Measurements from ENCODE around the gene ABCA13. TPM values are rescaled to one million over a fixed set of nuclear protein-coding genes. Genes with fewer than 3 reads are reported as not detected.
A peak's percentile ranks its signal among the peaks of the same experiment; 100 is the strongest.

Gene ABCA13
- total and polyA plus RNA-seq, 2 of the 4 experiments (the other 2 are of a cell fraction), result under 0.01 to 0.07 TPM

GRCh38 chr7:48154792-48155413 is 16.4 kb upstream of the ABCA13 start (continued):
- TF ChIP-seq BHLHE40 (IDR thresholded peaks at IDR 0.05; ENCODE audit: low read depth, low read length), result no peak

- TF ChIP-seq SMC3 (IDR thresholded peaks at IDR 0.05; ENCODE audit: low read depth, low read length) (no peak), POLR2A (IDR thresholded peaks at IDR 0.05; ENCODE audit: low read depth, low read length) (no peak), FOS (IDR thresholded peaks at IDR 0.05; ENCODE audit: low read depth, low read length) (no peak), CTCF (conservative IDR thresholded peaks at IDR 0.05; ENCODE audit: low read depth, low read length) (no peak), RFX5 (IDR thresholded peaks at IDR 0.05; ENCODE audit: low read depth, low read length) (no peak), MXI1 (IDR thresholded peaks at IDR 0.05; ENCODE audit: borderline replicate concordance, low read depth, low read length) (no peak), RCOR1 (IDR thresholded peaks at IDR 0.05; ENCODE audit: insufficient replicate concordance, low read length) (no peak)
- H3K9ac ChIP-seq (ENCODE audit: low read depth, low read length), result no peak overlapping the region
- in situ Hi-C loops (cut with MboI; ENCODE audit: low sequenced_read_pairs), result no loop called here
- peak overlapping the region; percentile 84 for H2BK120ac ChIP-seq (ENCODE audit: low read depth, low read length)
- H3K4me1 ChIP-seq (ENCODE audit: control insufficient read depth, insufficient read depth, low read length), result peaks cover 3% of the 10 kb centered on the region; the same call in 1 of the 2 replicates
- CTCF ChIA-PET, result interaction anchor here (1.6 kb wide), 2 partner anchors 167 to 170 kb away, joined by 5 read pairs; no protein-coding TSS in a partner anchor
- H4K20me1 ChIP-seq (ENCODE audit: insufficient read depth, low read length), result no peaks in the 10 kb centered on the region
- H3K14ac ChIP-seq (replicated peaks; ENCODE audit: low read depth, low read length), result peak overlapping the region; percentile 63
- no peak overlapping the region for H3K18ac ChIP-seq (ENCODE audit: low read depth, low read length)
- no peaks in the 10 kb centered on the region for H3K27me3 ChIP-seq (ENCODE audit: control insufficient read depth, insufficient read depth, low read length)
- H3K79me1 ChIP-seq (ENCODE audit: low read depth in 1 of 2, low read length in 2 of 2), result no peaks in the 10 kb centered on the region
- H3K4me2 ChIP-seq (ENCODE audit: low read depth, low read length), result no peak overlapping the region
- H3K4ac ChIP-seq (ENCODE audit: low read depth, low read length), result peak overlapping the region; percentile 84
- H3K36me3 ChIP-seq (ENCODE audit: control insufficient read depth, insufficient read depth, low read length), result no peaks in the 10 kb centered on the region
- dilution Hi-C loops (cut with HindIII; ENCODE audit: low sequenced_read_pairs, unreplicated experiment), result no loop called here
- H2AFZ ChIP-seq (replicated peaks; ENCODE audit: low read length, poor library complexity), result no peak overlapping the region
- H4K8ac ChIP-seq (ENCODE audit: low read depth in 2 of 2, low read length in 2 of 2), result no peak overlapping the region
- WGBS, 2 experiments (ENCODE audit: extremely low coverage in 2 of 2, insufficient read length in 1 of 2), result no CpG with 5 or more reads among the region's 2 CpGs
- H3K27ac ChIP-seq (ENCODE audit: insufficient read depth, low read length), result no peak overlapping the region
- H2BK5ac ChIP-seq (ENCODE audit: low read depth, low read length, poor library complexity, severe bottlenecking), result no peak overlapping the region
- ATAC-seq (ENCODE audit: low read depth), result peak; percentile 75
- H2AK9ac ChIP-seq (replicated peaks; ENCODE audit: low read depth, low read length, poor library complexity), result no peak overlapping the region
- peak overlapping the region; percentile 35; the same call in 1 of the 3 replicates for H2BK15ac ChIP-seq (ENCODE audit: low read depth, low read length)
- BruUV-seq (replicated peaks), result no TSS peak
- H3K4me3 ChIP-seq (ENCODE audit: insufficient read depth, low read depth, low read length), result no peak overlapping the region
- H2BK20ac ChIP-seq (ENCODE audit: low read depth, low read length), result peak overlapping the region; percentile 85; the same call in 1 of the 2 replicates
- peaks cover 4% of the 10 kb centered on the region; the same call in 1 of the 2 replicates for H3K9me3 ChIP-seq (ENCODE audit: control insufficient read depth, insufficient read depth, low read length)
- 0 out of 2 replicates have a peak overlapping the region, but pooled peaks have one; percentile 16 for H3K23ac ChIP-seq (ENCODE audit: low read depth, low read length)
- H2AK5ac ChIP-seq (ENCODE audit: low read depth, low read length), result no peak overlapping the region
- DNase-seq, result peak; percentile 73
- peak overlapping the region; percentile 21; the same call in 1 of the 2 replicates for H4K91ac ChIP-seq (ENCODE audit: insufficient read depth, low read depth, low read length)
- H3K56ac ChIP-seq (ENCODE audit: extremely low read depth, insufficient read depth, low read length), result no peak overlapping the region
- intact Hi-C loops (cut with micrococcal nuclease), result no loop called here
- no peak overlapping the region for H4K5ac ChIP-seq (ENCODE audit: low read depth, low read length)
- peaks cover 4% of the 10 kb centered on the region for H3K9me1 ChIP-seq (ENCODE audit: insufficient read depth, low read length)
- POLR2A ChIA-PET (ENCODE audit: unreplicated experiment), result no interaction called here
These were observed 12.9 kb upstream of the ABCA13 start for GRCh38 chr7:48158404-48158803.
